ENCODE results near the gene MTARC1.

The MTARC1 gene

GRCh38 chr1:220806408-220806807 lies 19.7 kb downstream of the MTARC1 start:
- no peak for DNase-seq (ENCODE audit: low spot score)

- DNase-seq (ENCODE audit: low spot score), result no peak
These were observed 21.0 kb downstream of the MTARC1 start for GRCh38 chr1:220807726-220808125.

GRCh38 chr1:220808345-220809186 lies 21.9 kb downstream of the MTARC1 start:
- no peak for DNase-seq (ENCODE audit: low spot score)

GRCh38 chr1:220809187-220809550 lies 22.5 kb downstream of the MTARC1 start:
- no peak for DNase-seq (ENCODE audit: low spot score)

- DNase-seq (ENCODE audit: low spot score), result no peak
These were observed 23.0 kb downstream of the MTARC1 start for GRCh38 chr1:220809704-220810103.

GRCh38 chr1:220810179-220810653 lies 23.5 kb downstream of the MTARC1 start:
- DNase-seq (ENCODE audit: low spot score), result peak; percentile 65

GRCh38 chr1:220810963-220811362 lies 24.2 kb downstream of the MTARC1 start:
- DNase-seq (ENCODE audit: low spot score), result no peak

- no peak for DNase-seq (ENCODE audit: low spot score)
These were observed 25.0 kb downstream of the MTARC1 start for GRCh38 chr1:220811695-220812094.

- no peak for DNase-seq (ENCODE audit: low spot score)
These were observed 25.6 kb downstream of the MTARC1 start for GRCh38 chr1:220812308-220812707.

GRCh38 chr1:220813013-220813412 lies 26.3 kb downstream of the MTARC1 start:
- no peak for DNase-seq (ENCODE audit: low spot score)

GRCh38 chr1:220815409-220815808 lies 28.7 kb downstream of the MTARC1 start:
- DNase-seq (ENCODE audit: low spot score), result no peak

GRCh38 chr1:220817907-220818306 lies 31.2 kb downstream of the MTARC1 start:
- DNase-seq (ENCODE audit: low spot score), result no peak

- DNase-seq (ENCODE audit: low spot score), result no peak
These were observed 31.9 kb downstream of the MTARC1 start for GRCh38 chr1:220818421-220819173.

- no peak for DNase-seq (ENCODE audit: low spot score)
These were observed 32.8 kb downstream of the MTARC1 start for GRCh38 chr1:220819467-220820026.

GRCh38 chr1:220824031-220824989 lies 37.6 kb downstream of the MTARC1 start:
- no peak for DNase-seq (ENCODE audit: low spot score)

GRCh38 chr1:220825819-220826551 lies 39.3 kb downstream of the MTARC1 start:
- no peak for DNase-seq (ENCODE audit: low spot score)

GRCh38 chr1:220826729-220827128 lies 40.0 kb downstream of the MTARC1 start:
- DNase-seq (ENCODE audit: low spot score), result no peak

- DNase-seq (ENCODE audit: low spot score), result no peak
These were observed 40.9 kb downstream of the MTARC1 start for GRCh38 chr1:220827445-220828178.

GRCh38 chr1:220828179-220828490 lies 41.4 kb downstream of the MTARC1 start:
- DNase-seq (ENCODE audit: low spot score), result no peak

GRCh38 chr1:220828950-220829586 lies 42.4 kb downstream of the MTARC1 start:
- no peak for DNase-seq (ENCODE audit: low spot score)
